Stimulated activated naive CD8-positive, alpha-beta T cell treated with anti-CD3 and anti-CD28 coated beads, Interleukin-15, amount 100 ng/mL, for 72 hours (primary cell): ENCODE results near the gene UTP11.

Source experiments
- ATAC-seq: fragments of 150-1000 bp; cut with Tn5 transposase; 2 replicates; pipeline ENCODE4 v1.10.0; 2021; ENCODE audit warnings: mild to moderate bottlenecking, moderate library complexity
- DNase-seq, 2 donors: peaks; one replicate each; pipeline ENCODE4 v3.0.0; 2021 to 2022
- H3K27ac Mint-ChIP-seq, 2 donors: one replicate each; pipeline ENCODE4 v1.8.0; 2022; ENCODE audit warnings: mild to moderate bottlenecking in 2 of 2, mixed read lengths in 2 of 2, moderate library complexity in 2 of 2
- H3K27me3 Mint-ChIP-seq: one replicate; pipeline ENCODE4 v1.8.0; 2022; ENCODE audit warnings: mixed read lengths
- H3K4me1 Mint-ChIP-seq: one replicate; pipeline ENCODE4 v1.8.0; 2022; ENCODE audit warnings: mild to moderate bottlenecking, mixed read lengths
- H3K4me3 Mint-ChIP-seq, 2 donors: one replicate each; pipeline ENCODE4 v1.8.0; 2022; ENCODE audit warnings: mild to moderate bottlenecking in 2 of 2, mixed read lengths in 2 of 2, moderate library complexity in 1 of 2
- H3K9me3 Mint-ChIP-seq, 2 donors: one replicate each; pipeline ENCODE4 v1.8.0; 2022; ENCODE audit warnings: mixed read lengths in 2 of 2

Gene UTP11

GRCh38 chr1:38014724-38015424, 2.3 kb downstream of the UTP11 start:
- Mint-ChIP-seq H3K4me3 (no peak overlapping the region), H3K4me1 (peaks cover 63% of the 10 kb centered on the region), H3K27me3 (no peaks in the 10 kb centered on the region), H3K27ac (peak overlapping the region in 1 of 2 donors; percentile 49), H3K9me3 (no peaks in the 10 kb centered on the region)
- DNase-seq, result no peak
- no peak for ATAC-seq

- ATAC-seq (no peak), DNase-seq (no peak)
- no peak overlapping the region for H3K27ac Mint-ChIP-seq
- no peaks in the 10 kb centered on the region for H3K9me3 Mint-ChIP-seq
- H3K4me3 Mint-ChIP-seq, result no peak overlapping the region
- H3K4me1 Mint-ChIP-seq, result peaks cover 50% of the 10 kb centered on the region
- no peaks in the 10 kb centered on the region for H3K27me3 Mint-ChIP-seq
Measured at GRCh38 chr1:38015978-38016725, 3.6 kb downstream of the UTP11 start.

GRCh38 chr1:38018864-38019343, 6.4 kb downstream of the UTP11 start:
- Mint-ChIP-seq H3K4me3 (no peak overlapping the region), H3K27me3 (no peaks in the 10 kb centered on the region), H3K9me3 (no peaks in the 10 kb centered on the region), H3K4me1 (peaks cover 25% of the 10 kb centered on the region), H3K27ac (peak overlapping the region in 1 of 2 donors; percentile 40)
- DNase-seq (no peak), ATAC-seq (peak; percentile 58)

GRCh38 chr1:38020396-38020795, 7.9 kb downstream of the UTP11 start:
- Mint-ChIP-seq H3K27ac (no peak overlapping the region), H3K27me3 (no peaks in the 10 kb centered on the region), H3K9me3 (no peaks in the 10 kb centered on the region), H3K4me3 (no peak overlapping the region), H3K4me1 (peaks cover 12% of the 10 kb centered on the region)
- no peak for ATAC-seq
- DNase-seq, result no peak

- Mint-ChIP-seq H3K27me3 (no peaks in the 10 kb centered on the region), H3K4me1 (peaks cover 23% of the 10 kb centered on the region), H3K4me3 (no peak overlapping the region), H3K27ac (no peak overlapping the region), H3K9me3 (no peaks in the 10 kb centered on the region)
- DNase-seq (no peak), ATAC-seq (no peak)
Measured at GRCh38 chr1:38021969-38022368, 9.4 kb downstream of the UTP11 start.

- Mint-ChIP-seq H3K27ac (no peak overlapping the region), H3K4me3 (no peak overlapping the region), H3K4me1 (peaks cover 31% of the 10 kb centered on the region), H3K27me3 (no peaks in the 10 kb centered on the region), H3K9me3 (no peaks in the 10 kb centered on the region)
- no peak for DNase-seq
- no peak for ATAC-seq
Measured at GRCh38 chr1:38022810-38023209, 10.3 kb downstream of the UTP11 start.

GRCh38 chr1:38025233-38025632, 12.7 kb downstream of the UTP11 start:
- Mint-ChIP-seq H3K9me3 (no peaks in the 10 kb centered on the region), H3K27me3 (no peaks in the 10 kb centered on the region), H3K27ac (no peak overlapping the region), H3K4me3 (no peak overlapping the region), H3K4me1 (peaks cover 48% of the 10 kb centered on the region)
- no peak for ATAC-seq
- no peak for DNase-seq

- no peak for ATAC-seq
- no peaks in the 10 kb centered on the region for H3K9me3 Mint-ChIP-seq
- H3K4me3 Mint-ChIP-seq, result no peak overlapping the region
- no peak overlapping the region for H3K27ac Mint-ChIP-seq
- H3K4me1 Mint-ChIP-seq, result peaks cover 52% of the 10 kb centered on the region
- no peaks in the 10 kb centered on the region for H3K27me3 Mint-ChIP-seq
- no peak for DNase-seq
Measured at GRCh38 chr1:38025664-38026063, 13.1 kb downstream of the UTP11 start.

GRCh38 chr1:38026592-38027200, 14.2 kb downstream of the UTP11 start:
- no peaks in the 10 kb centered on the region for H3K9me3 Mint-ChIP-seq
- H3K4me3 Mint-ChIP-seq, result no peak overlapping the region
- DNase-seq, result peak in 1 of 2 donors; percentile 60
- no peak for ATAC-seq
- H3K4me1 Mint-ChIP-seq, result peaks cover 63% of the 10 kb centered on the region
- no peaks in the 10 kb centered on the region for H3K27me3 Mint-ChIP-seq
- no peak overlapping the region for H3K27ac Mint-ChIP-seq

GRCh38 chr1:38027201-38028104, 14.9 kb downstream of the UTP11 start:
- no peak for ATAC-seq
- peak overlapping the region in 1 of 2 donors; percentile 25 for H3K27ac Mint-ChIP-seq
- H3K4me3 Mint-ChIP-seq, result peak overlapping the region; percentile 13 to 33

GRCh38 chr1:38028105-38028591, 15.6 kb downstream of the UTP11 start:
- peak overlapping the region in 1 of 2 donors; percentile 42 for H3K27ac Mint-ChIP-seq
- peaks cover 66% of the 10 kb centered on the region for H3K4me1 Mint-ChIP-seq
- DNase-seq (peak; percentile 80 to 91), ATAC-seq (peak; percentile 94)
- no peaks in the 10 kb centered on the region for H3K27me3 Mint-ChIP-seq
- H3K4me3 Mint-ChIP-seq, result peak overlapping the region; percentile 33 to 75
- no peaks in the 10 kb centered on the region for H3K9me3 Mint-ChIP-seq

More at GRCh38 chr1:38027201-38028104, 14.9 kb downstream of the UTP11 start:
- Mint-ChIP-seq H3K27me3 (no peaks in the 10 kb centered on the region), H3K4me1 (peaks cover 66% of the 10 kb centered on the region), H3K9me3 (no peaks in the 10 kb centered on the region)
- DNase-seq, result no peak

- peak; percentile 1 for ATAC-seq
- DNase-seq, result no peak
- Mint-ChIP-seq H3K4me1 (peaks cover 66% of the 10 kb centered on the region), H3K27me3 (no peaks in the 10 kb centered on the region), H3K9me3 (no peaks in the 10 kb centered on the region), H3K4me3 (peak overlapping the region; percentile 33 to 75), H3K27ac (peak overlapping the region in 1 of 2 donors; percentile 42)
Measured at GRCh38 chr1:38028671-38029070, 16.1 kb downstream of the UTP11 start.

- Mint-ChIP-seq H3K9me3 (no peaks in the 10 kb centered on the region), H3K27me3 (no peaks in the 10 kb centered on the region), H3K4me1 (peaks cover 66% of the 10 kb centered on the region), H3K4me3 (peak overlapping the region; percentile 74 to 75), H3K27ac (peak overlapping the region in 1 of 2 donors; percentile 90)
- DNase-seq (no peak), ATAC-seq (no peak)
Measured at GRCh38 chr1:38029081-38029681, 16.6 kb downstream of the UTP11 start.

GRCh38 chr1:38029685-38030511, 17.4 kb downstream of the UTP11 start:
- peaks cover 66% of the 10 kb centered on the region for H3K4me1 Mint-ChIP-seq
- ATAC-seq (peak; percentile 64), DNase-seq (peak; percentile 61 to 83)
- no peaks in the 10 kb centered on the region for H3K27me3 Mint-ChIP-seq
- no peaks in the 10 kb centered on the region for H3K9me3 Mint-ChIP-seq
- H3K4me3 Mint-ChIP-seq, result peak overlapping the region; percentile 74 to 75
- H3K27ac Mint-ChIP-seq, result peak overlapping the region; percentile 85 to 90
